NCI-H2227 (cell line): ENCODE data around the gene BRCA2.
A peak's percentile ranks its signal among the peaks of the same experiment; 100 is the strongest.

Experiments
- DNase-seq: peaks from one replicate; lab custom pipeline; 2025; ENCODE audit not compliant: unreplicated experiment; lab: John Stamatoyannopoulos, UW

The BRCA2 gene

GRCh38 chr13:32384702-32385101, 69.4 kb downstream of the BRCA2 start:
- DNase-seq, result no peak

- no peak for DNase-seq
Measured at GRCh38 chr13:32385410-32385809, 70.1 kb downstream of the BRCA2 start.

- DNase-seq, result no peak
Measured at GRCh38 chr13:32390048-32390447, 74.7 kb downstream of the BRCA2 start.

GRCh38 chr13:32390484-32390883, 75.2 kb downstream of the BRCA2 start:
- no peak for DNase-seq

GRCh38 chr13:32391101-32391619, 75.9 kb downstream of the BRCA2 start:
- no peak for DNase-seq

- no peak for DNase-seq
Measured at GRCh38 chr13:32403108-32403507, 87.8 kb downstream of the BRCA2 start.

- no peak for DNase-seq
Measured at GRCh38 chr13:32407854-32408253, 92.5 kb downstream of the BRCA2 start.

- no peak for DNase-seq
Measured at GRCh38 chr13:32408296-32409000, 93.1 kb downstream of the BRCA2 start.

- DNase-seq, result peak; percentile 0
Measured at GRCh38 chr13:32409001-32409313, 93.6 kb downstream of the BRCA2 start.

- peak; percentile 38 for DNase-seq
Measured at GRCh38 chr13:32409561-32410421, 94.5 kb downstream of the BRCA2 start.

GRCh38 chr13:32413284-32413683, 98.0 kb downstream of the BRCA2 start:
- no peak for DNase-seq

- DNase-seq, result no peak
Measured at GRCh38 chr13:32414580-32414979, 99.3 kb downstream of the BRCA2 start.

GRCh38 chr13:32415019-32415418, 99.7 kb downstream of the BRCA2 start:
- peak; percentile 11 for DNase-seq

- DNase-seq, result no peak
Measured at GRCh38 chr13:32417995-32418394, 102.7 kb downstream of the BRCA2 start.

GRCh38 chr13:32419862-32420261, 104.6 kb downstream of the BRCA2 start:
- DNase-seq, result no peak

GRCh38 chr13:32423592-32423991, 108.3 kb downstream of the BRCA2 start:
- DNase-seq, result no peak

- no peak for DNase-seq
Measured at GRCh38 chr13:32425158-32425557, 109.8 kb downstream of the BRCA2 start.

GRCh38 chr13:32426191-32426989, 111.1 kb downstream of the BRCA2 start:
- no peak for DNase-seq

- DNase-seq, result peak; percentile 41
Measured at GRCh38 chr13:32426990-32427851, 111.9 kb downstream of the BRCA2 start.

GRCh38 chr13:32427852-32428580, 112.7 kb downstream of the BRCA2 start, which contains the start of gene N4BP2L1:
TSS of gene N4BP2L1 (minus strand) at chr13:32428130. CDS start at chr13:32428082, 48 bp downstream.
- DNase-seq, result peak; percentile 28
